ENCODE measurements around the gene IGF2BP1.
"Not testable (repeated sequence)": the region's sequence is repeated elsewhere in the genome, so short reads cannot be mapped to it uniquely, and the experiment has no call there.

IGF2BP1 gene

GRCh38 chr17:49055181-49055927, 58.2 kb downstream of the IGF2BP1 start:
- no peak for DNase-seq

GRCh38 chr17:49061524-49061943, 64.3 kb downstream of the IGF2BP1 start:
- DNase-seq = no peak

DNA sequence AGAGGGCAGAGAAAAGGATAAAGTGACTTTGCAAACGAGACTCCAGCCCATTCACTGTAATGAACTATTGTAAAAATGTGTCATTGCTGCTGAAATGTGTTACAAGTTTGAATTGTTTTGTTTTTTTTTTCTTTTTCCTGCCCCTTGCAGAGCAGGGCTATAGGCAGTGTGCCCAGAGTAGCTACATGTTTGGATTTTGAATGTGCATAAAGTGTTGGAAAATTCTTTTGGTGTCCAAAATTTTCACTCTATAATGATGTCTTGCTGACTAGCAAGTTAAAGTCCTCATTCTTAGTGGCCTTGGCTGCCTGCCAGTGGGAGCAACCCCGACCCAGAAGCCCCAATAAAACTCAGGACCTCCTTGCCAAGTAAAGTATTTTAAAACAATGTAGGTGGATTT, 66.5 kb downstream of the IGF2BP1 start:
- no peak for DNase-seq

GRCh38 chr17:49067163-49067562, 70.0 kb downstream of the IGF2BP1 start:
- DNase-seq = no peak

- no peak for DNase-seq
Observed at GRCh38 chr17:49069585-49070273, 72.5 kb downstream of the IGF2BP1 start.

- no peak for DNase-seq
Observed at GRCh38 chr17:49071106-49071505, 73.9 kb downstream of the IGF2BP1 start.

DNA sequence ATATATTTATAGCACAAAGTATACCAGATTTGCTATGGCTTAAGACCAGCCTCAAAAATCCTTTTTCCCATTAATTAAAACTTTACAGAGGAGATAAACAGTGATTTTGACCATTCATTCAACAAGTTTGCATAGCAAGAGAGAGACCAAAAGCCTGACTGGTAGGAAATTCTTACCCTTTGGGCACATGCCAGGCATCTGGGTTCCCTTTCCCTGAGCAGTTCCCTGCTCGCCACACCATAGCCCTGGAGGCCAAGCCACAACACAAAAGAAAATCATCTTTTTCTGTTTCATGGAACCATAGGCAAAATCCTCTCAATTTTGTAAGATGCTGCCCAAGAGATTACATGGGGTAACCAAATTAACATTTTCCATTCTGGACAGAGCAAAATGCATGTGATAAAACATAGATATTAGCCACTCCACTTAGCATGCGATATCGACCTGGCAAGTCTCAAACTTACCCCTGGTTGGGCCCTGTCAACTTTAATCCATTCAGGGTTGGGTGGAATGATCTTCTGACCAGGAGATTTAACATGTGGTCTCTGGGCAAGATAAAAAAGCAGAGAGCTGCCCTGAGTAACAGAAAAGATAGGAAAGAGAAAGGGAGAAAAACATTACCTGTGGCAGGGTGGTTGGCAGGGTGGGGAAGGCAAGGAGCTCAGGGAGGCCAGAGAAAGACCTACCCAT, 77.8 kb downstream of the IGF2BP1 start:
- no peak for DNase-seq

GRCh38 chr17:49076573-49077384, 79.6 kb downstream of the IGF2BP1 start:
- no peak for DNase-seq

GRCh38 chr17:49078248-49078647, 81.1 kb downstream of the IGF2BP1 start:
- no peak for DNase-seq

GRCh38 chr17:49079840-49080663, 82.9 kb downstream of the IGF2BP1 start:
- no peak for DNase-seq

- DNase-seq = no peak
Observed at GRCh38 chr17:49082231-49082630, 85.0 kb downstream of the IGF2BP1 start.

- not testable (repeated sequence) for DNase-seq
Observed at GRCh38 chr17:49085046-49085445, 87.9 kb downstream of the IGF2BP1 start.

DNA sequence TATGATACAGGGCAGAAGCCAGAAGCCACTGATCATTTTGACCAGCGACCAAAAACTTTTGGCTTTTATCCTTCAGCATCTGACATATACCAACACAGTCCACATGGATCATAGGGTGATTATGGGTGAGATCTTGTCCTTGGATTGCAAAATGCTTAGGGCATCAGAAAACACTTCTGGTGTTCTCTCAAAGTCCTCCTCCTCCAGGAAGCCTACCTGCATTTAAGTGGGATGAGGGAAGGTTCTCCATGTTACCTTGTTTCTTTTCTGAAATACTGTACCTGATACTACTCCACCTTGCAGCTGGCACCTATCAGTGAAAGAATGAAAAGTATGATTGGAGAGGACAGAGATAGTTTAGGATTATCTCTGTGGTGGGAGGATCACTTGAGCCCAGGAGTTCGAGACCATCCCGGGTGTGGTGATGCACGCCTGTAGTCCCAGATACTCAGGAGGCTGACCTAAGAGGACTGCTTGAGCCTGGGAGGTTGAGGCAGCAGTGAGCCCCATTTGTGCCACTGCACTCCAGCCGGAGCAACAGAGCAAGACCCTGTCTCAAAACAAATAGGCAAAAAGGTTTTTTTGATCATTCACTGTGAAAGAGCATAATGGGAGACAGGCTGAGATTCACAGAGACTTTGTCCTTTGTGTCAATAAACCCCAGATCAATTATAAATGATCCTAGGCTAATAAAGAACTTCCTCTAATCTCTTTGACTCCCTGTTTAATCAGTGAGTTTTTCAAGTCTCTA, 88.6 kb downstream of the IGF2BP1 start:
- no peak for DNase-seq

- no peak for DNase-seq
Observed at GRCh38 chr17:49086316-49086605, 89.1 kb downstream of the IGF2BP1 start.

DNA sequence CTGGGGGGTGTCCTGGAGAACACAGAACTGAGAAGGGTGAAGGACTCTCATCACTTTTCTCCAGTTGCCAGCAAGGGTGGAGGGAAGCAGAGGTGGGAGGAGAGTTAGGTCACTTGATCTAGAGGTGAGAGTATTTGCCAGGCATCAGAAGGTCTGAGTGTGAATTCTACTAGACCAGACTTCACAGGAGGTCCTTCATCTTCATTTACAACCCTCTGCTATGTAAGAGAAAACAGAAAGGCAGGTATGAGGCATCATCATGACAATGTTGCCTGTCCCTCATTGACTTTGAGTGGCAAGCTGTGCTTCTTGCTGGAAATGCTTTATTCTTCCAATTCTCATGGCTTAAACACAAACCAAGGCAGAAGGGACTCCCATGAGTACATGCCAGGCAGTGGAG, 89.5 kb downstream of the IGF2BP1 start:
- no peak for DNase-seq

DNA sequence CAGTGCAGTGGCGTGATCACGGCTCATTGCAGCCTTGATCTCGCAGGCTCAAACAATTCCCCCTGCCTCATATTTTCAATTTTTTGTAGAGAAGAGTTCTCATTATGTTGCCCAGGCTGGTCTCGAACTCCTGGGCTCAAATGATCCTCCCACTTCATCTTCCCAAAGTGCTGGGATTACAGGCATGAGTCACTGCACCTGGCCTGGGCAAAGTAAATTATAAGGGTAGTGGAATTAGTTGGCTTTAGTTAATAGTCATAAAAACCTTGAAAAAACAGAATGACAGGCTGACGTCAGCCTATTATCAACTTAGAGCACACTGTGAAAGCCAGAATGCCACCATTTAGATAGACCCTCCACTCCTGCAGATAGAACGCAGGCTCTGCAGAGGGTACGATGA, 91.9 kb downstream of the IGF2BP1 start:
- no peak for DNase-seq

- no peak for DNase-seq
Observed at GRCh38 chr17:49090878-49091594, 93.9 kb downstream of the IGF2BP1 start.

DNA sequence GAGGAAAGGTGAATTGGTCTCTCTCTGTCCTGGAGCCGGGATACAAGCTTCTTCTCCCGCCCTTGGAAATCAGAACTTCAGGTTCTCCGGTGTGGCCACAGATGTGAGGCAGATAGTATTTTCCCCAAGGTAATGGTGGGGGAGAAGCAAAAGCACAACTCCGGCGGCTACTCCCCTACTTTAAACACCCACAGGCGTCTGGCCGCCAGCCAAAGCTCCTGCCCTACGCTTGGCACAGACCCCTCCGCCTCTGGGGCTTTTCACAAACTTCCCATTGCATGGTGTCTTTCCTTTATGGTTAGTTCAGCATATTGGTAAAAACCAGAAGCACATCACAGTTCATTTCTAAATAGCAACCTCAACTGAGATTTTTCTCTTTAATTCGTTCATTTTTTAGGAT, 95.9 kb downstream of the IGF2BP1 start:
- DNase-seq = no peak

GRCh38 chr17:49100601-49101000, 103.4 kb downstream of the IGF2BP1 start:
- DNase-seq = no peak

- DNase-seq = no peak
Observed at GRCh38 chr17:49101054-49101534, 103.9 kb downstream of the IGF2BP1 start.

- DNase-seq = not testable (repeated sequence)
Observed at GRCh38 chr17:49103360-49103759, 106.2 kb downstream of the IGF2BP1 start.

All from activated gamma-delta T cell (primary cell).